GM18870 (cell line): ENCODE measurements around the gene EXOSC9.

ENCODE experiments used
- ATAC-seq: cut with Tn5 transposase; IDR thresholded peaks from one replicate; pipeline ENCODE4 v1.9.1; 2021; ENCODE audit warnings: moderate library complexity; ENCODE audit not compliant: unreplicated experiment

EXOSC9 gene

DNA sequence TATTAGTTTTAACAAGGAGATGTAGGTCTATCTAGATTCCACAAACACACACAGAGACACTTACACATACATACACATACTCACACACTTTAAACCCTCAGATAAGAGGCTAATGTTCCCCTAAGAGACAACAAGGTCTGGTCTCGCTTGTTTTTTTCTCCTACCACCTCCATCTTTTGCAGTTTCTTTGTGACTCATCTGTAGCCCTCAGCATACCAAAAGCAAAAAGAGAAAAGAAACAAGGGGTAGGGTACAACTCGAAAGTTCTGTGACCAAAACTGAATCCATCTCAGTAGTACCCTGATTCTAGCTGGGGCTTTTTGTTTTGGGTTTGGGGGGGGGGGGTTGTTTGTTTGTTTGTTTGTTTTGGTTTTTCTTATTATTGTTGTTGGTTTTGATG lies 12.2 kb upstream of the EXOSC9 start:
- ATAC-seq, result peak; percentile 94

DNA sequence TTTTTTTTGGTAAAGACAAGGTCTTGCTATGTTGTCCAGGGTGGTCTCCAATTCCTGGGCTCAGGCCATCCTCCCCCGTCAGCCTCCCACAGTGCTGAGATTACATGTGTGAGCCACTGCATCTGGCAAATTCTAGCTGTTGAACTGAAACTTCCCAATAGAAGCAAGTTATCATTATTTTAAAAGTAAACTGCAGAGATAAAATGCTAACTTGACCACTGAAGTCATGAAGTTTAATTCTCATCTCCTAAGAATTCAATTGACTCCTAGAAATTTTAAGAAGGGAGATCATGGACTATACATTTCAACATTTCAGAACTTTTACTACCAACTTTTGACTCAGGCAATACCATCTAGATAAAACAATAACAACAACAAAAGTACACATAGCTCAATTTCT lies 11.7 kb upstream of the EXOSC9 start:
- ATAC-seq, result no peak

DNA sequence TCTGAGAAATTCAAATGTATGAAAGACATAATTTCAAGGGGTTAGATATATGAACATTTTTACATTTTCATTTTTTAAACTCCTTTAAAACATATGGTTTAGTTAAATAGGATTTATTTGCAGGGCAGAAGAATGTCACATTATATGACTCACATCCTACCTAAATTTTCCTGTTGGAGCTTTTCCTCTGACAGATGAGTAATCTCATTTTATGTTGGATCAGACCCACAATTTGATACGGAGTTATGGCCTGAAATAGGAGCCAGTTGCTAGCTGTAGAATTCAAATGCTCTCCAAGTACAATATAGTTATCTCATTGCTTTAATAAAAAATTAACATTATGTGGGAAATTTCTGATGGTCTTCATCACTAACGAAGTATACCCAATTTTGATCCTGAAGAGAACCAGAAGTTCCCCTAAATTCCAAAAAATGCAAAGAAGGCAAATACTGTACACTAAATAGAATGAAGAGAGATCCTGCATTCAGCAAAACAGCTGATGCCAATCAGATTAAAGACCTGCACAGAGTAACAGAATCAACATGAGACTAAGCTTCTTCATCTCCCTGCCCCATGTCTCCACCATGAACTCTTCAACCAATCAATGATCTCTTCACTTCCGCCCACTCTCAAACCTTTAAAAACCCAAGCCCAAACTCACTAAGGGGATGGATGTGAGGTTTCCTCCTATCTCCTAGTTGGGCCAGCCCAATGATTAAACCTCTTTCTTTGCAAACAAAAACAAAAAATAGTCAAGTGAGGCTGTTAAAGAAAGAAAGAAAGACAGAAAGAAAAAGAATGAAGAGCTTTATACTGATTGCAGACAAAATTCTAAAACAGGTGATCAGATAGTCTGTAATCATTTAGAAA lies 10.9 kb upstream of the EXOSC9 start:
- no peak for ATAC-seq

GRCh38 chr4:121790976-121791375 lies 10.1 kb upstream of the EXOSC9 start:
- no peak for ATAC-seq

DNA sequence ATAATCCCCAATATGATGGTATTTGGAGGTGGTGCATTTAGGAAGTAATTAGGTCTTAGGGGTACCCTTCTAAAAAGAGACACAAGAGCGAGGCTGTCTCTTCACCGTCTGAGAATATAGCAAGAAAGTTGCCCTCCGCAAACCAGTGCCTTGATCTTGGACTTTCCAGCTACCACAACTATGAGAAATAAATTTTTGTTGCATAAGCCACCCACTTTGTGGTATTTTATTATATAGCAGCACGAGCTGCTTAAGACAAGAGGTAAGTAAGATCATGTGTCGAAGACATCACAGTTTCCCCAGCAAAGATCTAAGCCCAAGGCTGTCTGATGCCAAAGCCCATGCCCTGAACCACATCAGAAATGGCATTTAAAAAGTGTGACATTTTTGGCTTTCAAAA lies 9.6 kb upstream of the EXOSC9 start:
- ATAC-seq, result no peak

- ATAC-seq, result no peak
Measured at GRCh38 chr4:121792966-121793365, 8.2 kb upstream of the EXOSC9 start.

GRCh38 chr4:121794505-121795188 lies 6.5 kb upstream of the EXOSC9 start:
- ATAC-seq, result no peak

GRCh38 chr4:121796283-121796682 lies 4.8 kb upstream of the EXOSC9 start:
- no peak for ATAC-seq

DNA sequence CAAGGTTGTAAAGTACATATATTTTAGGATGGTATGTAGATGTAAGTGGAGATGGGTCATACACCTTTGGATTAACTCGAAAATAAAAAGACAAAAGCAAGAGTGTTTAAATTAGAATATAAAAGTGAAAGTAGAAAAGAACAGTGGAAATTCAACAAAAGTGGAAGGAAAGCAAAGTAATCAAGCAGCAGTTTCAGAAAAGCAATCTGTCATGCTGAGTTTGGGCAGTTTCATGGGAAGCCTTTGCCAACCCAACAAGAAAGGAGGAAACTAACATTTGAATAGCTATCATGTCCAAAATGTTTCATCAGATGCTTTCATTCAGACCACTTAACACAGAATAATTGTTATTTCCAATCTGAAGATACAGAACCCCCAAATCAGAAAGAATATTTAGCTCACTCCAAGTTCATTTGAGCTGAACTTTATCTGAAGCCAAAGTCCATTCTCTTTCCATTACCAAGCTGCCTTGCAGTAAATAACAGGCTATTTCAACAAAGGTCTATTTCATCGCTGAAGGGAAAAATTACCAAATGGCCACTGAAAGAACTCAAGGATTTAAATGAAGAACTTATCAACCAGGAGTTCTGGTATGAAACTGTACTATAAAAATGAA lies 1.8 kb upstream of the EXOSC9 start:
- ATAC-seq, result no peak

DNA sequence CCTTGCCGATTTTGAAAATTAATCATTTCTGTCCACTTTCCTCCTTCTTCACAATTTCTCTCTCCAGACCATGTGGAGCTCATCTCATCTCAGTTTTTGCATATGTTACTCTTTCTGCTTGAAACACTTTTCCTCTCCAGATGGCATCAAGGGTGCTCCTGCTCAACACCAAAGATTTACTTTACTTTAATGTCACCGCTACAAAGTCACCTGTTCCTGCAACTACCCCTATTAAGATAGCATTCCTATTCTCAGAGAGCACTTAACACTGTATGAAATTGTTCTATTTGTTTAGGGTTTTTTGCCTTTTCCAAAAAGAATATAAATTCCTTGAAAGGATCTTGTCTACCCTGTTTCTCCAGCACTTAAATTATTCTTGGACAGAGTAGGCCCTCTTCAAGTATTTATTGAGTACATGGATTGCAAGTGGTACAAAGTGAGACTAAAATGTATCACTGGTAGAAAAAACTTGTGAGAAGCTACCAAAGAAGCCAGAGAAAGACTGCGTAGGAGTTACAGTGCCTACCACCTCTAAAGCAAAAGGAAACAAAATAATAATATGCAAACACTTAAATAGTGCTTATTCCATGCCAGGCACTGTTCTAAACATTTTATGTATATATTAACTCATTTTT lies 1.1 kb upstream of the EXOSC9 start:
- no peak for ATAC-seq

GRCh38 chr4:121800638-121800960 lies 524 bp upstream of the EXOSC9 start:
- peak; percentile 2 for ATAC-seq

DNA sequence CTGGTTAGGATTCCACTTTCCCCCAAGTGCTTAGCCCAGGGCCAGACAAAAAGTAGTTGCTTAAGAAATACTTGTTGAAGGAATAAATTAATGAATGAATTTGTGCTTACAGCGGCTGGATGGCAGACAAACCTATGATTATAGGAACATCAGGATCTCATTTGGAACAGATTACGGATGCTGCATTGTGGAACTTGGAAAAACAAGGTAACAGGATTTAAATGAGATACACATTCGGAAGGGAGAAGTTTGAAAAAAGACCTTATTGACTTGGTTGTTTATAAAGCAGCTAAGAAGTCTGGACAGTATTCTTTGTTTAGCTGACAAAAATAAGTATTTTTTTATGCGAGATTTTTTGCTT lies 572 bp downstream of the EXOSC9 start:
- ATAC-seq, result no peak

- ATAC-seq, result no peak
Measured at GRCh38 chr4:121806411-121806810, 5.3 kb downstream of the EXOSC9 start.

DNA sequence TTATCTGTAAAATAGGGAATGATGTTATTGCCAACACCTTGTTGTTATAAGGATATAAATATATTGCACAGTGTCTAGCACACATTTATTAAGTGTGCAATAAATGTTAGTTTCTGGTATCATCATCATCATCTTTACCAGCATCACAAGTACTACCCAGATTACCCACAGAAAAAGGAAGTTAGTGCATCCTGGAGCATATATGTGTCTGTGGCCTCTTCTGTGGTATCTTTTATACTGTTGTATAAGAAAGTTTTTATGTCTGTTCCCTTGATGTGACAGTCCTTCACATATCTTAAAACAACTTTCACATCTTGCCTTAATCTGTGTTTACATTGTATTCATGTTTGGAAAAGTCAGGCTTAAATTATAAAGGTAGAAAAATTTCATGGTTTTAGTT lies 10.0 kb downstream of the EXOSC9 start:
- no peak for ATAC-seq

- no peak for ATAC-seq
Measured at GRCh38 chr4:121814756-121815155, 13.6 kb downstream of the EXOSC9 start.

DNA sequence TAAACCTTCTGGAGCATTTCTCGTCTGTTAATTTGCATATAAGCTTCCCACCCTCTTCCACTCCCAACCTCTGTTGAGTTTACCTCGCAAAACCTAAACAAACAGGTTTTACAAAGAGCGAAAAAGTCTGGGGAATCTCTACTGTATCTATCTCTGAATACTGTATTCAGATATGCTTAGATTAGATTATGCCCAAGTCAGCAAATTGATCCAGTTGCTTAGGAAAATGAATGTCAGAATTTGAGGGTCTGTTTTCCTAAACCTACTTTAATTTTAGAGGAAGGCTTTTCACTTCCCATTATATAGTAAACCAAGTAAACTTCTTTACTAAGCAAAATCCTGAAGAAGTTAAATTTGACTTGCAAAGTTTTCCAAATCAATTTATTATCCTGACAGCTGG lies 15.9 kb downstream of the EXOSC9 start:
- ATAC-seq, result no peak

DNA sequence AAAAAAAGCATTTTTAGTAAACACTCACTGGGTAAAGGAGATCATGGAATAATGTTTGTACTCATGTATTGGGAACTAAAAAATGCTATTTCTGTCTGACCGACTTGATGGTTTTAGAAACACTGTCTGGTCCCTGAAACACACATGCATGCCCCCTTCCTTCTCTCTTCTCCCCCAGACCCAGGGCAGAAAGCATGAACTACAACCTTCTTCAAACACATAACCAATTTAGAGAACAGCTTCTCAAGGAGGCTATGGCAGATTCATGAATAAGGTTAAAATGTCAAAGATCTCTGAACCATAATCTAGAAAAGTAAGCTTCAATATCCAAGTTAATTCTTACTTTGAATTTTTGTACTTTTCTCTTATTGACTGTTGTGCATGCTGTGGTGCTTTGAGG lies 16.6 kb downstream of the EXOSC9 start:
- no peak for ATAC-seq

DNA sequence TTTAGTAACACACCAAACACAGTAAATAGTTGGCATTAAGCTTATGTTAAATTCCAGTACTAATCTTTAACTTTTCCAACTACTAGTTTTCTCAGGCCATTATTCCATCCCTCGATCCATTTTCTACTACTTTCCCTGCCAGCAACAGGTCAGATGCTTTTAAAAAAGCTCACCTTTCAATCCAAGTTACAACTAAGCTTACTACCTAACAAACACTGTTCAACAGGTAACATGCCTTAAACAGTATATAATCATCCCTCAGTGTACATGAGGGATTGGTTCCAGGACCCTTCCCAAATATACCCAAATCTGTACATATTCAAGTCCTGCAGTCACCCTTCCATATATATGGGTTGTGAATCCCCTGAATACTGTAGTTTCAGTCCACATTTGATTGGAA lies 17.1 kb downstream of the EXOSC9 start:
- no peak for ATAC-seq

DNA sequence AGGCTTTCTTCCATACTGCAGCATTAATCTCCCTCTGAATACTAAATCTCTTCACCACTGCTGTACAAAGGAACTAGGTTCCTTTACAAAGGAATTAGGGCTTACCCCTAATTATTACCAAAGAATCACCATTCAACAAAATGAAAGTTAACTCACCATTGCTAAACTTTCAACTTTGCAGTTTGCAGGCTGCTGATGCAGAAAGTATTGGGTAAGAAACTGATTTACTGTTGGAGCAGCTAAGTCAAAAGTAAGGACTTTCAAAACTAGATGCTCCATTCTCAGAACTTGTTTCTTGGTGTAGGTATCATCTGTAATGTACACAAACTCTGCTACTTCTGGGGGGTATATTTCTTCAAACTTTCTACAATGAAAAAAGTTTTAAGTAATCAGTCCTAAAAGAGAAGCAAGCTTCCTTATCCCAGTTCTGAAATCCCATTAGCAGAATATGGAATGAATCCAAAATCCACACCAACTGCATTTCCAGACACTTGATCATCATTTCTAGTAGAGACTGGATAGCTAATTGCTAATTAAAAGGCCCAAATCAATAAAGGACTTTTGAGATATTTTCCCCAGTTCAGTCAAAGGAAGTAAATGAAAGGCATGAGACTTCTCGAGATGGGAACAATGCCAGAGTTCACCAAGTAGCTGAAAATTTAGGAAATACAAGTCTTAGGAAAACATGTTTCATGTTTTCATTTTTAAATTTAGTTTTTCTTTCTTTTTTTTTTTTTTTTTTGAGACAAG lies 18.3 kb downstream of the EXOSC9 start:
- no peak for ATAC-seq

DNA sequence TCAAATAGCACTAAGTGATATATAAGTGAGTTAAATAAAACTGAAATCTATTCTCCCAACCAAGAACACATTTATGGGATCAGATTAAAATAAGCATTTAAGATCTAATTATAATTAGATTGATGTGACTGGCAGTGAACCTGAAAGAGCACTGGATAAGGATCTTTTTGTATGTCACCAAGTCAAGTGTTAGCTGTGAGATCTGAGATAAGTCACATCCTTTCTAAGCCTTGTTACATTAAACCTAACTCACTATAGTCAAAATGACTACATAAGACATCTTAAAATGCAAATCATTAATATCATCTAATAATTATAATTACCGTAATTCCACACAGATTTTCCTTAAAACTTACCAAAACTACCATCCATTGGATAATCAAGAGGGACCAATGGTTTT lies 20.9 kb downstream of the EXOSC9 start:
- ATAC-seq, result no peak
